ENCODE data around the gene RNF39.

The RNF39 gene

GRCh38 chr6:30063315-30063714, 12.3 kb downstream of the RNF39 start:
- H3K27ac Mint-ChIP-seq, result no peak overlapping the region
- H3K4me3 Mint-ChIP-seq, result peak overlapping the region; percentile 72
- no peak for TF ChIP-seq CTCF (IDR thresholded peaks at IDR 0.05)
- H3K27me3 Mint-ChIP-seq (ENCODE audit: low read depth, poor library complexity), result peaks cover 7% of the 10 kb centered on the region
- H3K4me1 Mint-ChIP-seq, result peaks cover 61% of the 10 kb centered on the region
- H3K9me3 Mint-ChIP-seq, result no peaks in the 10 kb centered on the region
- no peak for DNase-seq
- H3K36me3 Mint-ChIP-seq (ENCODE audit: low read depth), result peaks cover 31% of the 10 kb centered on the region

- H3K4me1 Mint-ChIP-seq, result peaks cover 54% of the 10 kb centered on the region
- H3K27me3 Mint-ChIP-seq (ENCODE audit: low read depth, poor library complexity), result peaks cover 3% of the 10 kb centered on the region
- TF ChIP-seq CTCF (IDR thresholded peaks at IDR 0.05), result no peak
- no peaks in the 10 kb centered on the region for H3K9me3 Mint-ChIP-seq
- peaks cover 25% of the 10 kb centered on the region for H3K36me3 Mint-ChIP-seq (ENCODE audit: low read depth)
- no peak overlapping the region for H3K27ac Mint-ChIP-seq
- peak overlapping the region; percentile 98 for H3K4me3 Mint-ChIP-seq
- DNase-seq, result no peak
These were observed 12.9 kb downstream of the RNF39 start for GRCh38 chr6:30062471-30063178.

GRCh38 chr6:30061858-30062458, 13.6 kb downstream of the RNF39 start:
- H3K4me1 Mint-ChIP-seq, result peaks cover 48% of the 10 kb centered on the region
- no peak for TF ChIP-seq CTCF (IDR thresholded peaks at IDR 0.05)
- peak overlapping the region; percentile 98 for H3K4me3 Mint-ChIP-seq
- DNase-seq, result peak; percentile 8
- peak overlapping the region; percentile 91 for H3K27ac Mint-ChIP-seq
- H3K36me3 Mint-ChIP-seq (ENCODE audit: low read depth), result peaks cover 25% of the 10 kb centered on the region
- no peaks in the 10 kb centered on the region for H3K27me3 Mint-ChIP-seq (ENCODE audit: low read depth, poor library complexity)
- H3K9me3 Mint-ChIP-seq, result no peaks in the 10 kb centered on the region

- H3K27ac Mint-ChIP-seq, result peak within 1 kb of the TSS; percentile 91
- no peaks in the 10 kb centered on the region for H3K9me3 Mint-ChIP-seq
- H3K36me3 Mint-ChIP-seq (ENCODE audit: low read depth), result peaks cover 25% of the 10 kb centered on the region
- TF ChIP-seq CTCF (IDR thresholded peaks at IDR 0.05), result no peak
- H3K27me3 Mint-ChIP-seq (ENCODE audit: low read depth, poor library complexity), result no peaks in the 10 kb centered on the region
- peaks cover 41% of the 10 kb centered on the region for H3K4me1 Mint-ChIP-seq
- peak; percentile 85 for DNase-seq
- peak within 1 kb of the TSS; percentile 98 for H3K4me3 Mint-ChIP-seq
These were observed 14.3 kb downstream of the RNF39 start, which contains the start of gene POLR1H for GRCh38 chr6:30061092-30061857. Gene POLR1H (plus strand): TSS chr6:30061265. CDS start chr6:30061525, 260 bp downstream.

GRCh38 chr6:30060606-30061091, 14.9 kb downstream of the RNF39 start:
- H3K27ac Mint-ChIP-seq, result peak overlapping the region; percentile 91
- peak; percentile 46 for DNase-seq

More at GRCh38 chr6:30060606-30061091, 14.9 kb downstream of the RNF39 start:
- H3K4me1 Mint-ChIP-seq, result peaks cover 34% of the 10 kb centered on the region
- peak overlapping the region; percentile 98 for H3K4me3 Mint-ChIP-seq
- TF ChIP-seq CTCF (IDR thresholded peaks at IDR 0.05), result no peak
- H3K36me3 Mint-ChIP-seq (ENCODE audit: low read depth), result peaks cover 25% of the 10 kb centered on the region
- H3K27me3 Mint-ChIP-seq (ENCODE audit: low read depth, poor library complexity), result no peaks in the 10 kb centered on the region
- H3K9me3 Mint-ChIP-seq, result no peaks in the 10 kb centered on the region

All from nephron progenitor cell (in vitro differentiated cells).